ENCODE data around the gene SMIM8.
"Not testable (repeated sequence)": the region's sequence is repeated elsewhere in the genome, so short reads cannot be mapped to it uniquely, and the experiment has no call there.

Gene SMIM8

DNA sequence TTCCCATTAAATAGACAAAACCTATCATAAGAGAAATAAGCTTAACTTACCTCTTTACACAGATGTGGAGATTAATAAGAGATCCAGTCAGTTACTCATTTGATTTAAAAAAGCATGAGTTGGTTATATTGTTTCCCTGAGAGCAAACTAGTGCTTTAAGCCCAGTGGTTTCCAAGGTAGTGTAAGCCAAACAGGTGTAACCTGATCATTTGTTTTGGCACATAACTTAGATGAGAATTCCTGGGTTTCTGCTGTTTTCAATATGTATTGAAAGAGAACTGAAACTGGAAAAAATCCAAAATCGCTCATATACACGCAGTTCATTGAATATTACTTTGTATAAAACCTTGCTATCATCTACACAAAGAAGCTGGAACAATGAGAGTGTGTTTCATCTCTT is 30.5 kb upstream of the SMIM8 start:
- Histone ChIP-seq H3K36me3 (no peaks in the 10 kb centered on the region), H3K27ac (no peak overlapping the region), H3K9me3 (no peaks in the 10 kb centered on the region), H3K4me1 (peaks cover 9% of the 10 kb centered on the region; the same call in 1 of the 2 replicates), H3K4me2 (no peak overlapping the region), H3K27me3 (no peaks in the 10 kb centered on the region), H3K9ac (no peak overlapping the region), H4K20me1 (no peaks in the 10 kb centered on the region), H3K4me3 (no peak overlapping the region)
- no peak for TF ChIP-seq Cebpa-rat (IDR thresholded peaks at IDR 0.05)

DNA sequence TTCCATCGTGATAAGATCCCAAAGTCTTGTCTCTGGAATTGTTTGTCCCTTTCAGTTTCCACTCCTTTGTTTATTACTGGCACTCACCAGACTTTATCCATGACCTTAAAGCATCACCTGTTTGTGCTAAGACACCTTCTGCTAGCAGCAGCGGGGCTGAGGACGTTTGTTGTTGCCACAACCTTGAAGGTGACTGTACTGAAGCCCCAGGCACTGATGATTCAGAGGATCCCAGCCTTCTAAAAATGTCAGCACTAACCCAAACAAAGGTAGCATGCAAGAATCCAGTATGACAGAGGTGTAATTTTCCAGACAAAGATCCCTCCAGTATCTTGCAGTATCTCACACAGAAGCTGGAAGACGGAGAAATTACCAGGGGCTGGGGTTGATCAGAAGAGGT is 28.9 kb upstream of the SMIM8 start:
- Histone ChIP-seq H3K27me3 (no peaks in the 10 kb centered on the region), H3K9ac (no peak overlapping the region), H4K20me1 (no peaks in the 10 kb centered on the region), H3K36me3 (no peaks in the 10 kb centered on the region), H3K4me1 (peaks cover 9% of the 10 kb centered on the region; the same call in 1 of the 2 replicates), H3K9me3 (no peaks in the 10 kb centered on the region), H3K4me2 (no peak overlapping the region), H3K27ac (no peak overlapping the region), H3K4me3 (no peak overlapping the region)
- no peak for TF ChIP-seq Cebpa-rat (IDR thresholded peaks at IDR 0.05)

DNA sequence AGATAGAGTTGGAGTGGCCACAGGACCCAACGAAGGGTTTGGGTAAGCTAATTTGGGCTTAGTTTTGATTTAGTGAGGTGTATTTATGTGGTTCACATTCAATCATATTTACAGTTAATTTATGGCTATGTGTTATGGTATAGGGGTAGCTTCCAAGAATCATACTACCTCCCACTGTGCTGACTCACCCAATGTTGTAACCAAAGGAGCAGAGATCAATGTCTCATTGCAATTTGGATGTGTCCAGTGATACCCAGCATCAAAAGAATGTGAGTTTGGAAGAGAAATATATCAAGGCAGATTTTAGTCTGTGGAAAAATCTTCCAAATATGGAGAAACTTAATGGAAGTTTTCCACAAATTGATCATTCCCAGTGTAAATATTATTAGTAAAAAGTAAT is 25.3 kb upstream of the SMIM8 start:
- H3K27me3 ChIP-seq = no peaks in the 10 kb centered on the region
- no peaks in the 10 kb centered on the region for H3K36me3 ChIP-seq
- no peaks in the 10 kb centered on the region for H4K20me1 ChIP-seq
- no peak overlapping the region for H3K9ac ChIP-seq
- H3K4me2 ChIP-seq = no peak overlapping the region
- H3K9me3 ChIP-seq = no peaks in the 10 kb centered on the region
- no peak overlapping the region for H3K4me3 ChIP-seq
- no peaks in the 10 kb centered on the region for H3K4me1 ChIP-seq
- no peak overlapping the region for H3K27ac ChIP-seq
- TF ChIP-seq Cebpa-rat (IDR thresholded peaks at IDR 0.05) = no peak

- H3K9ac ChIP-seq, H3K36me3 ChIP-seq: not testable (repeated sequence)
These were observed 21.1 kb upstream of the SMIM8 start for GRCh38 chr6:87301277-87301676.

DNA sequence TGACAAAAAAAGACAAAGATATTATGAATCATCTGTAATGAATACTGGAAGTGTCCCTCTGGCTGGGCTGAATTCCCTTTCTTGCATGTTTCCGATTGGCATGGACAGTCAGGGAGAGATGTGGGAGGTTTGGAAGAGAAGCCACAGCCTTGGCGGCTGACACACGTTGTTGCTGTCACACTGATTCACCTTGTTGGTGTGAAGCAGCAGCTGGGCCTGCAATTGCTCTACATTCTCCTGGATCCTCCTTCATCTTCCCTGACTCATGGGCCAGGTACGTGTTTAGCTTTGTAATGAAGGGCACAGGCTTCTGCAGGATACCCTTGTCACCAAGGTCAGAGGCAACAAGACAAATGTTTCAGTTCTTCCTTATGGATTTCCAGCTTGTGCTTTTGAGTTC is 13.4 kb upstream of the SMIM8 start:
- no peak overlapping the region for H3K27ac ChIP-seq
- H3K27me3 ChIP-seq = no peaks in the 10 kb centered on the region
- no peak overlapping the region for H3K4me2 ChIP-seq
- no peaks in the 10 kb centered on the region for H3K4me1 ChIP-seq
- no peaks in the 10 kb centered on the region for H3K36me3 ChIP-seq
- TF ChIP-seq Cebpa-rat (IDR thresholded peaks at IDR 0.05) = no peak
- H3K9ac ChIP-seq = no peak overlapping the region
- no peaks in the 10 kb centered on the region for H3K9me3 ChIP-seq
- no peak overlapping the region for H3K4me3 ChIP-seq
- no peaks in the 10 kb centered on the region for H4K20me1 ChIP-seq

More at GRCh38 chr6:87301277-87301676, 21.1 kb upstream of the SMIM8 start:
- not testable (repeated sequence) for H3K4me2 ChIP-seq, H3K4me3 ChIP-seq, H3K27me3 ChIP-seq, H3K4me1 ChIP-seq, H4K20me1 ChIP-seq, H3K27ac ChIP-seq, H3K9me3 ChIP-seq

- Histone ChIP-seq H3K4me2 (no peak overlapping the region), H3K9ac (no peak overlapping the region), H3K9me3 (no peaks in the 10 kb centered on the region), H3K4me1 (no peaks in the 10 kb centered on the region), H3K36me3 (no peaks in the 10 kb centered on the region), H3K27me3 (no peaks in the 10 kb centered on the region), H4K20me1 (no peaks in the 10 kb centered on the region), H3K4me3 (no peak overlapping the region), H3K27ac (no peak overlapping the region)
- no peak for TF ChIP-seq Cebpa-rat (IDR thresholded peaks at IDR 0.05)
These were observed 9.5 kb upstream of the SMIM8 start for GRCh38 chr6:87312860-87313259.

- H3K4me2 ChIP-seq = no peak overlapping the region
- no peaks in the 10 kb centered on the region for H3K27me3 ChIP-seq
- no peaks in the 10 kb centered on the region for H3K4me1 ChIP-seq
- H3K36me3 ChIP-seq = no peaks in the 10 kb centered on the region
- no peak overlapping the region for H3K9ac ChIP-seq
- no peak for TF ChIP-seq Cebpa-rat (IDR thresholded peaks at IDR 0.05)
- no peaks in the 10 kb centered on the region for H4K20me1 ChIP-seq
- H3K27ac ChIP-seq = no peak overlapping the region
- no peaks in the 10 kb centered on the region for H3K9me3 ChIP-seq
- no peak overlapping the region for H3K4me3 ChIP-seq
These were observed 7.3 kb upstream of the SMIM8 start for GRCh38 chr6:87315071-87315470.

DNA sequence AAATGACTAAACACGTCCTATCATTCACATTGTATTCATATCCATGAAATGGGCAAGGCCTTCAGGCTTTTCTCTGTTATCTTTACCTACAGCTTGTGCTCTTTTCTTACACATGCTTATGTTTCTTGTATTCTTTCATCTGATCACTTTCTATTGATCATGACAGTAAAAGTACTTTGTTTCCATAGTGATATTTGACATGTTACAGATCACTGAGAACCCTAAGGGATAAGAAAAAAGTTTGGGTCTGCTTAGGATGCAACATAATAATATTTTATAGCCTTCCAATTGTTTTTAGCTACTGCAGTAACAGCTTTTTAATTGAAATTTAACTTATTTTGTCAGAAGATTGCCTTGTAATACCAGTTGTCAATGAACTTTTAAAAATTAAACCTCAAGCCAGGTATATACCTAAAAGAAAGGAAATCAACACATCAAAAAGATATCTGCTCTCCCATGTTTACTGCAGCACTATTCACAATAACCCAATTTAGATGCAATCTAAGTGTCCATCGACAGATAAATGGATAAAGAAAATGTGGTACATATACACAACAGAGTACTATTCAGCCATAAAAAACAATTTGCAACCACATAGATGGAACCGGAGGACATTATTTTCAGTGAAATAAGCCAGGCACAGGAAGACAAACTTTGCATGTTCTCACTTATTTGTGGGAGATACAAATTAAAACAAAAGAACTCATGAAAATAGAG is 3.0 kb upstream of the SMIM8 start:
- no peaks in the 10 kb centered on the region for H3K27me3 ChIP-seq
- no peaks in the 10 kb centered on the region for H4K20me1 ChIP-seq
- no peaks in the 10 kb centered on the region for H3K4me1 ChIP-seq
- H3K4me3 ChIP-seq = no peak overlapping the region
- no peak for TF ChIP-seq Cebpa-rat (IDR thresholded peaks at IDR 0.05)
- no peak overlapping the region for H3K4me2 ChIP-seq
- no peak overlapping the region for H3K27ac ChIP-seq
- H3K36me3 ChIP-seq = no peaks in the 10 kb centered on the region
- H3K9me3 ChIP-seq = no peaks in the 10 kb centered on the region
- H3K9ac ChIP-seq = no peak overlapping the region

DNA sequence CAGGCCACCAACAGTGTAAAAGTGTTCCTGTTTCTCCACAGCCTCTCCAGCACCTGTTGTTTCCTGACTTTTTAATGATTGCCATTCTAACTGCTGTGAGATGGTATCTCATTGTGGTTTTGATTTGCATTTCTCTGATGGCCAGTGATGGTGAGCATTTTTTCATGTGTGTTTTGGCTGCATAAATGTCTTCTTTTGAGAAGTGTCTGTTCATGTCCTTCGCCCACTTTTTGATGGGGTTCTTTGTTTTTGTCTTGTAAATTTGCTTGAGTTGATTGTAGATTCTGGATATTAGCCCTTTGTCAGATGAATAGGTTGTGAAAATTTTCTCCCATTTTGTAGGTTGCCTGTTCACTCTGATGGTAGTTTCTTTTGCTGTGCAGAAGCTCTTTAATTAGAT is 1.5 kb downstream of the SMIM8 start:
- not testable (repeated sequence) for H3K4me2 ChIP-seq, H3K4me1 ChIP-seq, H3K9me3 ChIP-seq, H3K27ac ChIP-seq, H3K36me3 ChIP-seq, H4K20me1 ChIP-seq, H3K4me3 ChIP-seq, H3K9ac ChIP-seq, H3K27me3 ChIP-seq

- Histone ChIP-seq H3K4me1 (peaks cover 29% of the 10 kb centered on the region), H3K4me3 (no peak overlapping the region), H3K27ac (no peak overlapping the region), H3K4me2 (peak overlapping the region; percentile 34), H3K9ac (no peak overlapping the region), H3K27me3 (no peaks in the 10 kb centered on the region), H3K9me3 (peaks cover 11% of the 10 kb centered on the region; the same call in 1 of the 2 replicates), H4K20me1 (no peaks in the 10 kb centered on the region), H3K36me3 (no peaks in the 10 kb centered on the region)
- no peak for TF ChIP-seq Cebpa-rat (IDR thresholded peaks at IDR 0.05)
These were observed 8.6 kb downstream of the SMIM8 start for GRCh38 chr6:87330961-87331360.

DNA sequence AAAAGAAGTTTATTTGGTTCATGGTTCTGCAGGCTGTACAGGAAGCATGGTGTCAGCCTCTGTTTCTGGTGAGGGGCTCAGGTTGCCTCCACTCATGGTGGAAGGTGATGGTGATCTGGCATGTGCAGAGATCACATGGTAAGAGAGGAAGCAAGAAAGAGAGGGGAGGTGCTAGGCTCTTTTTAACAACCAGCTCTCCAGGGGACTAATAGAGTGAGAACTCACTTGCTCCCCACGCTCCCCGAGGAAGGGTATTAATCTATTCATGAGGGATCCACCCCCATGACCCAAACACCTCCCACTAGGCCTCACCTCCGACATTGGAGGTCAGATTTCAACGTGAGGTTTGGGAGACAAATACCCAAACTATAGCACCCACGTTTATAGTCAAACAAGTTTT is 10.6 kb downstream of the SMIM8 start:
- Histone ChIP-seq H3K9me3 (peaks cover 11% of the 10 kb centered on the region; the same call in 1 of the 2 replicates), H3K36me3 (no peaks in the 10 kb centered on the region), H3K4me1 (peaks cover 29% of the 10 kb centered on the region), H3K27ac (no peak overlapping the region), H3K27me3 (no peaks in the 10 kb centered on the region), H4K20me1 (no peaks in the 10 kb centered on the region), H3K9ac (no peak overlapping the region), H3K4me2 (peak overlapping the region; percentile 5; the same call in 1 of the 2 replicates), H3K4me3 (no peak overlapping the region)
- no peak for TF ChIP-seq Cebpa-rat (IDR thresholded peaks at IDR 0.05)

Data from BLaER1 (cell line).